GM19035 (cell line): ENCODE measurements around the gene FAM76A.
"Not testable (repeated sequence)": the region's sequence is repeated elsewhere in the genome, so short reads cannot be mapped to it uniquely, and the experiment has no call there.

Experiments used
- ATAC-seq: cut with Tn5 transposase; IDR thresholded peaks from one replicate; pipeline ENCODE4 v1.9.1; 2021; ENCODE audit not compliant: unreplicated experiment

Gene FAM76A

DNA sequence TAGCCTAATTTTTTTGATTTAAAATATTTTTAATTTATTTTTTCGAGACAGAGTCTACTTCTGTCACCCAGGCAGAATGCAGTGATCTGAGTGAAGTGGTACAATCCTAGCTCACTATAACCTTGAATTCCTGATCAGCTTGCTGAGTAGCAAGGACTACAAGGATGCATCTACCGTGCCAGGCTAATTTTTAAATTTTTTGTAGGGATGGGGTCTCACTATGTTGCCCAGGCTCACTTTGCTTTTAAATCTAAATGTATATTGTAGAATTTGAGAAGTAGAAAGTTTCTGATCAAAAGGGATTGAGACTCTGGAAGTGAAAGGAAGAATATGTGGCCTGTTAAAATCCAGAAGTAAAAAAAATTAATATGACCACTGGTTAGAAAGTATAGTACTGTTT, 48.9 kb downstream of the FAM76A start:
- no peak for ATAC-seq

GRCh38 chr1:27775336-27775735, 49.6 kb downstream of the FAM76A start:
- ATAC-seq = not testable (repeated sequence)

- ATAC-seq = not testable (repeated sequence)
Observed at GRCh38 chr1:27776276-27776675, 50.5 kb downstream of the FAM76A start.

DNA sequence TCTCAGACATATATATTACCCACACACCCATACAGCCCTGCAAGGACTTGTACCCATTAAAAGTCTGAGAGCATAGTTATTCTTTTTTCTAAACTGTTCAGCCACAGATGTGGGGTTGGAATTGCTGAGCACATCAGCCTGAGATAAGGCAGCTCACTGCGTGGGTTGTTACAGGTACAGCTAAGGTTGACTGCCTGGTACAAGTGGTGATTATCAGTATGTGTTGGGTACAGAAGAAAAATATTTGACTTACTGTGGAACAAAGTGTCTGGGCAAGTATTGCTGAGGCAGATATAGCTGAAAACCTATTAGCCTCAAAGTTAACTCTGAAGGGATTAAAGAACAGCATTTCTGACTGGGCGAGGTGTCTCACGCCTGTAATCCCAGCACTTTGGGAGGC, 52.3 kb downstream of the FAM76A start:
- no peak for ATAC-seq

DNA sequence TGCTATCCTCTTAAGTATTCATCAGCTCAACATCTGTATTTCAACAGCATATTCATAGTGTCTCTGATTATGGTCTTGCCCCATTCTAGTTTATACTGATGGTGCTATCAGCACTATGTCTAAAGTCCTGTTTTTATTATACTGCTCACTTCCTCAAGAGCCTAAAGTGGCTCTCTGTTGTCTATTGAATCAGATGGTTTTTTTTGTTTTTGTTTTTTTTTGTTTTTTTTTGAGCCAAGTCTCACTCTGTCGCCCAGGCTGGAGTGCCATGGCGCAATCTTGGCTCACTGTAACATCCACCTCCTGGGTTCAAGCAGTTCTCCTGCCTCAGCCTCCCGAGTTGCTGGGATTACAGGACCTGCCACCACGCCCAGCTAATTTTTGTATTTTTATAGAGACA, 53.4 kb downstream of the FAM76A start:
- no peak for ATAC-seq

DNA sequence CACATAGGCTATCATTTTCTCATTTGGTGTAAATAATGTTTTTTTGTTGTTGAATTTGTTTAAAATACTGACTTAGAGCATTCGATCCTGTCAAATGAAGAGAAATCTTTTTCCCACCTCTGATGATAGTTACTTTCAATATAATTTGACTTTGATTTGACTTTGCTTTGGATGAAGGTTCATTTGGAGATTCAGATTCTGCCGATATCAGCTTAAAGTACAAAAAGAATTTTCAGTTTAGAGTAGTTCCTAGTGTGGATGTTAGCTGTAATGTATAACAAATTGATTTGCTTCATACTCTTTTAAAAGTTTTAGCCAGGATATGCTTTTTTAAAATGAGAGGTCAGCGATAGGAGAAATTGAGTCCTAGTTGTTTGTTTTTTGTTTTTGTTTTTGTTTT, 57.2 kb downstream of the FAM76A start:
- no peak for ATAC-seq

DNA sequence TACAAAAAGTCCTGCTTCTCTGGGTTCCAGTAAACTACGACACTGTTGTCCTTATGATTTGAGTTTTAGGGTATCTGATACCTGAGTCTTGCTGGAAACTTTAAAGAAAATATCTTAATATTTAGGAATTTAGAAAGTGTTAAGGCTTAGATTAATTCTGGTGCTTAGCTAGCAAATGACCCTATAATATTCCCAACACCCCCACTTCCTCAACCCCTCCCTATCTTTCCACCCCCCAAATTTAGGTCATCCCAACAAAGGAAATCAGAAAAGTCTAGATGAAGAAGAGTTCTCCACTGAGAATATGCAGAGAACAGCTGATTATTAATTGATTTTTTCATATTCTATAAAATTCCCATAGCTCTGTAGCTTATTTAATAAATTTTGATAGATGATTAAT, 58.9 kb downstream of the FAM76A start:
- no peak for ATAC-seq

DNA sequence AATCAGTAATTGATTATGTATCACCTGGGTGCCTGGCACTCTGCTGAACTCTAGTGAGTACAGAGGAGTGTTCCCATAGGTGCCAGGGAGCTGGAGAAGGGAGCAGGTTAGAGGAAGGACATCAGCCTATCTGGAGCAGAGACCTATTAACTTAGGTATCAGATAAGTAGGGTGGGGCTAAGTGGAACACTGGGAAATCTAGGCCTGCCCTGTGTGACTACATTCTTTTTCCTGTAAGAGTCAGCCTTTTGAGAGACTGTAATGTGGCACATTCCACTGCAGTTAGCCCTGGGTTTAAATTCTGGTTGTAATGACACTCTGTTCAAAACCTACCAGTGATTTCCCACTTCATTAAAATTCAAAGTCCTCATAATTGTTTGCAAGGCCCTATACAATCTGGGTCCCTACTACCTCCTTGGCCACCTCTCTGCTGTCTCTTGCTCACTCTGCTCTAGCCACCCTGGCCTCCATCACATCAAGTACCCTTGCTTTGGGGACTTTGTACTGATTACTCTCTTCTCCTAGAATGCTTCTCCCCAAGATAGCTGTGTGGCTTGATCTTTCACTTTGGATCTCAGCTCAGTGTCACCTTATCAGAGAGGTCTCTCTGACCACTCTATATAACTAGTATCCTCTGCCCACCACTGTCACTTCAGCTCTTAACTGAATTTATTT, 60.2 kb downstream of the FAM76A start:
- ATAC-seq = no peak

GRCh38 chr1:27787895-27788294, 62.1 kb downstream of the FAM76A start:
- ATAC-seq = no peak

GRCh38 chr1:27789540-27790041, 63.8 kb downstream of the FAM76A start:
- ATAC-seq = no peak

- ATAC-seq = not testable (repeated sequence)
Observed at GRCh38 chr1:27790270-27790669, 64.5 kb downstream of the FAM76A start.

DNA sequence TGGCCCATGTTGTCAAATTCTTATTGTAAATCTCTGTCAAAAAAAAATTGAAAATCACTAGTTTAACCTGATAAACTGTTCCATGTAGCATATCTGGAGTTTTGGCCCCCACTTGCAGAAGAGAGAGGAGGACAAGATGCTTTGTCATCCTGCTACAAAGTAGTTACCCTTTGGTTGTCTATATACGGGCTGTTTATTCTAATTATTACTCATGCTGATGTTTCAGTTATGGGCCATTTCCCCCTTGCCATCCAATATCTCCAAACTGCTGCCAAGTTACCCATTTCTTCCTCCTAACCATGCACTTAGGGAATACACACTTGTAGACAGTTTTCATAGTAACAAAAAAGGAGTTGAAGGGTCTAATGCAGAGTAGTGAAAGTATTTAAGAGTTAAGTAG, 69.8 kb downstream of the FAM76A start:
- ATAC-seq = no peak

DNA sequence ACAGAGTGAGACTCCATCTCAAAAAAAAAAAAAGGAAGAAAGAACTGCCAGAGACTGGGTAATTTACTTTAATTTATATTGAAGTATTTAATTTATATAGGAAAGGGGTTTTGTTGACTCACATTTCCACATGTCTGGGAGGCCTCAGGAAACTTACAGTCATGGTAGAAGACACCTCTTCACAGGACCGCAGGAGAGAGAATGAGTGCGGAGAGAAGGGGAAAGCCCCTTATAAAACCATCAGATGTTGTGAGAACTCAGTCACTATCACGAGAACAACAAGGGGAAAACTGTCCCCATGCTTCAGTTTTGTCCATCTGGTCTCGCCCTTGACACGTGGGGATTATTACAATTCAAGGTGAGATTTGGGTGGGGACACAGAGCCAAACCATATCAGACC, 79.0 kb downstream of the FAM76A start:
- ATAC-seq = no peak

DNA sequence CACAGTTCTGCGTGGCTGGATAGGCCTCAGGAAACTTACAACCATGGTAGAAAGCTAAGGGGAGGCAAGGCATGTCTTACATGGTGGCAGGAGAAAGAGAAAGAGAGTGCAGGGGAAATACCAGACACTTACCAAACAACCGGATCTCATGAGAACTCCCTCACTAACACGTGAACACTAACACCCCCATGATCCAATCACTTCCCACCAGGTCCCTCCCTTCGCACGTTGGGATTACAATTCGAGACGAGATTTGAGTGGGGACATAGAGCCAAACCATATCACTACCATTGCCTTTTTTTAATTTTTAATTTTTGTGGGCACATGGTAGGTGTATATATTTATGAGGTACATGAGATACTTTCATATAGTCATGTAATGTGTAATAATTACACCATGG, 81.0 kb downstream of the FAM76A start:
- ATAC-seq = no peak

DNA sequence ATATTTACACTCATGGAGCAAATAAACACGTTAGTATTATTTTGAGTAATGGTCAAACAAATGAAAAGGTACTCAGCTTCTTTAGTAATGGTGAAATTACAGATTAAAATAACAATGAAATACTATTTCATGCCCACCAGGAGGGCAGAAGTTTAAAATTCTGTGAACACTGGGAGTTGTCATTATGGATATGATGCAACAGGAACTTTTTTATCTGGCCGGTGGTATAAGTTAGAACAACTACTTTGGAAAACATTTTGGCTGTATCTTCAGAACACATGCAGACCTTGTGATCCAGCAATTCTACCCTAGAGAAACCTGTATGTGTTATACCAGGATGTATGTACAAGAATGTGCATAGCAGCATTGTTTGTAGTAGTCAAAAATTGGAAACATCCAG, 81.6 kb downstream of the FAM76A start:
- ATAC-seq = no peak

DNA sequence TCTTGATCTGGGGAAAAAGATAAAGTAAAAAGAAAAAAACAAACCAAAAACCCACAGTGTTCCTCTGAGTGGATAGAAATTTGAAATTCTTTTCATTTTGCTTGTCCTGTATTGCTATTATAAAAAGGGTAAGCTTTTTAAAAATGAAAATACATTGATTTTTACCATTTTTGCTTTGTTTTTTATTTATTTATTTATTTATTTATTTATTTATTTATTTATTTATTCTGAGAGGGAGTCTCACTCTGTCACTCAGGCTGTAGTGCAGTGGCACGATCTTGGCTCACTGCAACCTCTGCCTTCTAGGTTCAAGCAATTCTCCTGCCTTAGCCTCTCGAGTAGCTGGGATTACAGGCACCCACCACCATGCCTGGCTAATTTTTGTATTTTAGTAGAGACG, 82.4 kb downstream of the FAM76A start:
- not testable (repeated sequence) for ATAC-seq

DNA sequence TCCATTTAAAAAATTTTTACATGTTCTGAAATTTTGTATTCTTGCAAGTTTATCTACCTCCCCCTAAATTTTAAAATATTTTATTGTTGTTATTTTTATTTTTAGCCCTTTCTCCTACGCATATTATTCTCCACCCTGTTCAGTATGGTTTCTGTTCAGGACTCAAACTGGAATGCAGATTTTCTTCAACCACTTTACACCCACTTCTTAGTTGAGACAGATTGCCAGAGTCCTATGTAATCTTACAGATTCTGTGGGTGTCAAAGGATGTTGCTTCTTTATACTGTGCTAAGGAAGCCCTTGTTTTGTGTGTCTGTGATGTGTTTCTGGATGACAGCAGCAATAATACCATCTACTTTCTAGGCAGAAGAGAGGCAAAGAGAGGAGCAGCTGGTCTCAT, 84.1 kb downstream of the FAM76A start:
- no peak for ATAC-seq

DNA sequence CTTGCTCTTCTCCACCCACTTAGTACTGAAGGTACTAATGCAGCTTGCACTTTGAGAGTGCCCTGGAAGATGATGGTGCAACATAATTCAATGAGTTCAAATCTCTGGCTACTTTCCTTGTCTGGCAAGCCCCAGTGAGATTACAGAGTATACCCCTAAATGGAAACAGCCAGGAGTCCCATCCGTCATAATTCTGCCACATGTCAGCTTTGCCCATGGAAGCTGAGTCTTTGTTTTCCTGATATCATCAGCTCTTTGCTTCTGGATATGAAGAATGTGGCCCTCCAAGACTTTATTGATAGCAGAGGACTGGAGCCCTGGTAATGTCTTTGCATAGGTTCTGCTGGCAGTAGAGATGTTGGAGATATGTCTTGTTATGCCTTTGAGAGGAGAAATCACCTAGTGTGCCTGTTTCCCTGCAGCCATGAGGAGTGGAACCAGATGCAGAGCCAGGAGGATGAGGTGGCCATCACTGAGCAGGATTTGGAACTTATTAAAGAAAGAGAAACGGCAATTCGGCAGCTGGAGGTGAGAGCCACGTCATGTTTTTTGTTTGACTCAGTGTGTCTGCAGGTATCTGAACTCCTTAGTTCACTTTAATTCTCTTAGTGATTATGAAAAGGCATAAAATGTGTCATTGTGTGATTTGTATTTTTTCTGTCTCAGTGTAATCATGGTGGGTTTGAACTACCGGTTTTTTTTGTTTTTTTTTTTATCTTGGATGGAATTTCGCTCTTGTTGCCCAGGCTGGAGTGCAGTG, 86.2 kb downstream of the FAM76A start:
- no peak for ATAC-seq
